Ishikawa (cell line): ENCODE data around the gene CHST11.

Source experiments
- CEBPB ChIP-seq: IDR thresholded peaks from 2 replicates; pipeline ENCODE4 v1.6.1; 2012
- CREB1 ChIP-seq: IDR thresholded peaks from 2 replicates; pipeline ENCODE4 v1.6.1; 2012; ENCODE audit warnings: low read depth
- EGR1 ChIP-seq: IDR thresholded peaks from 2 replicates; pipeline ENCODE4 v1.6.1; 2012
- EP300 ChIP-seq: IDR thresholded peaks from 2 replicates; pipeline ENCODE4 v1.6.1; 2012; ENCODE audit warnings: borderline replicate concordance
- FOXM1 ChIP-seq: IDR thresholded peaks from 2 replicates; pipeline ENCODE4 v1.6.1; 2012; ENCODE audit warnings: low read depth, borderline replicate concordance
- MAX ChIP-seq: IDR thresholded peaks from 2 replicates; pipeline ENCODE4 v1.6.1; 2012
- NFIC ChIP-seq: IDR thresholded peaks from 2 replicates; pipeline ENCODE4 v1.6.1; 2012
- RAD21 ChIP-seq: IDR thresholded peaks from 2 replicates; pipeline ENCODE4 v1.6.1; 2012; ENCODE audit warnings: low read depth
- REST ChIP-seq: IDR thresholded peaks from 2 replicates; pipeline ENCODE4 v1.6.1; 2012; ENCODE audit warnings: low read depth, mild to moderate bottlenecking
- TAF1 ChIP-seq: IDR thresholded peaks from 2 replicates; pipeline ENCODE4 v1.6.1; 2012; ENCODE audit warnings: low read depth, mild to moderate bottlenecking
- TCF12 ChIP-seq: IDR thresholded peaks from 2 replicates; pipeline ENCODE4 v1.6.1; 2012; ENCODE audit warnings: low read depth
- TEAD4 ChIP-seq: IDR thresholded peaks from 2 replicates; pipeline ENCODE4 v1.6.1; 2012
- USF1 ChIP-seq: IDR thresholded peaks from 2 replicates; pipeline ENCODE4 v1.6.1; 2012
- YY1 ChIP-seq: IDR thresholded peaks from 2 replicates; pipeline ENCODE4 v1.6.1; 2012; ENCODE audit warnings: low read depth
- ZBTB7A ChIP-seq: IDR thresholded peaks from 2 replicates; pipeline ENCODE4 v1.6.1; 2012; ENCODE audit warnings: low read depth

Gene CHST11

GRCh38 chr12:104571328-104571727 is 114.6 kb downstream of the CHST11 start:
- TF ChIP-seq MAX: no peak
- no peak for TF ChIP-seq RAD21
- no peak for TF ChIP-seq FOXM1
- no peak for TF ChIP-seq YY1
- TF ChIP-seq TAF1: no peak
- TF ChIP-seq EGR1: no peak
- TF ChIP-seq TCF12: no peak
- no peak for TF ChIP-seq TEAD4
- TF ChIP-seq ZBTB7A: no peak
- no peak for TF ChIP-seq CREB1
- no peak for TF ChIP-seq REST
- TF ChIP-seq NFIC: no peak

- no peak for TF ChIP-seq ZBTB7A
- TF ChIP-seq REST: no peak
- TF ChIP-seq EGR1: no peak
- no peak for TF ChIP-seq MAX
- TF ChIP-seq EP300: no peak
- no peak for TF ChIP-seq TCF12
- TF ChIP-seq CEBPB: no peak
- no peak for TF ChIP-seq TAF1
- TF ChIP-seq RAD21: no peak
These were observed 118.9 kb downstream of the CHST11 start for GRCh38 chr12:104575442-104576186.

- TF ChIP-seq YY1: no peak
These were observed 119.5 kb downstream of the CHST11 start for GRCh38 chr12:104576187-104576778.

GRCh38 chr12:104576980-104577580 is 120.3 kb downstream of the CHST11 start:
- TF ChIP-seq NFIC: no peak
- TF ChIP-seq ZBTB7A: no peak
- no peak for TF ChIP-seq CEBPB
- no peak for TF ChIP-seq FOXM1
- TF ChIP-seq RAD21: no peak
- no peak for TF ChIP-seq MAX
- TF ChIP-seq EP300: no peak
- TF ChIP-seq TEAD4: no peak
- TF ChIP-seq REST: no peak
- TF ChIP-seq YY1: no peak
- TF ChIP-seq CREB1: no peak
- no peak for TF ChIP-seq TAF1
- TF ChIP-seq USF1: no peak

GRCh38 chr12:104577581-104577981 is 120.8 kb downstream of the CHST11 start:
- TF ChIP-seq TCF12 (no peak), CREB1 (no peak), NFIC (no peak), RAD21 (no peak), TAF1 (no peak), YY1 (no peak), TEAD4 (no peak), USF1 (no peak), EP300 (no peak), REST (no peak), EGR1 (no peak), CEBPB (no peak), FOXM1 (no peak), MAX (no peak), ZBTB7A (no peak)
